DND-41 (cell line): Measurements from ENCODE around the gene RNF135.
"Not testable (repeated sequence)": the region's sequence is repeated elsewhere in the genome, so short reads cannot be mapped to it uniquely, and the experiment has no call there.

Source experiments
- ATAC-seq: fragments of 200-7000 bp; cut with Tn5 transposase; 3 replicates; pipeline ENCODE4 v1.9.1; 2021; ENCODE audit warnings: low read depth; ENCODE audit not compliant: insufficient read depth
- DNase-seq: peaks from one replicate; pipeline ENCODE4 v3.0.0-alpha.2; 2020
- H2AFZ ChIP-seq: 2 replicates; pipeline ENCODE4 v1.6.0; 2012; ENCODE audit warnings: low read depth, low read length
- H3K27ac ChIP-seq: 2 replicates; pipeline ENCODE4 v1.5.1; 2012; ENCODE audit warnings: low read length, inconsistent platforms
- H3K27me3 ChIP-seq: fragments of 200-600 bp; sonication (generic); 2 replicates; pipeline ENCODE4 v1.6.0; 2012; ENCODE audit warnings: low read length, mild to moderate bottlenecking, inconsistent platforms; ENCODE audit not compliant: insufficient read depth, poor library complexity
- H3K36me3 ChIP-seq: 2 replicates; pipeline ENCODE4 v1.5.1; 2012; ENCODE audit warnings: low read length, inconsistent platforms; ENCODE audit not compliant: insufficient read depth
- H3K4me1 ChIP-seq: 2 replicates; pipeline ENCODE4 v1.5.1; 2012; ENCODE audit warnings: mild to moderate bottlenecking, low read length; ENCODE audit not compliant: insufficient read depth
- H3K4me2 ChIP-seq: 2 replicates; pipeline ENCODE4 v1.6.0; 2012; ENCODE audit warnings: mild to moderate bottlenecking, moderate library complexity, low read length, inconsistent platforms; ENCODE audit not compliant: insufficient read depth
- H3K4me3 ChIP-seq, 2 experiments: fragments of 200-600 bp in 1 of 2; shearing (Covaris generic) in 1 of 2; 2 replicates each; pipeline ENCODE4 v1.5.1; 2012 to 2016; ENCODE audit warnings: inconsistent platforms in 2 of 2, low read length in 2 of 2, mild to moderate bottlenecking in 2 of 2, low read depth in 1 of 2, moderate library complexity in 1 of 2
- H3K79me2 ChIP-seq: 2 replicates; pipeline ENCODE4 v1.6.0; 2012; ENCODE audit warnings: low read length, inconsistent platforms; ENCODE audit not compliant: insufficient read depth
- H3K9ac ChIP-seq: 2 replicates; pipeline ENCODE4 v1.6.0; 2012; ENCODE audit warnings: low read depth, mild to moderate bottlenecking, inconsistent platforms, low read length, moderate library complexity
- H3K9me3 ChIP-seq: 2 replicates; pipeline ENCODE4 v1.5.1; 2012; ENCODE audit warnings: low read length, moderate library complexity, mild to moderate bottlenecking, inconsistent platforms; ENCODE audit not compliant: insufficient read depth, severe bottlenecking
- H4K20me1 ChIP-seq: 2 replicates; pipeline ENCODE4 v1.6.0; 2012; ENCODE audit warnings: low read length; ENCODE audit not compliant: insufficient read depth
- CTCF ChIP-seq: IDR thresholded peaks from 2 replicates; pipeline ENCODE4 v1.5.1; 2012; ENCODE audit warnings: borderline replicate concordance, low read length, moderate library complexity, mild to moderate bottlenecking; ENCODE audit not compliant: poor library complexity, severe bottlenecking; ENCODE audit errors: extremely low read depth
- EZH2 ChIP-seq: IDR thresholded peaks from 3 replicates; pipeline ENCODE4 v1.6.1; 2012; ENCODE audit warnings: borderline replicate concordance, low read depth, mild to moderate bottlenecking, moderate library complexity, low read length, inconsistent platforms; ENCODE audit not compliant: severe bottlenecking

Gene RNF135

GRCh38 chr17:30929081-30929633 lies 41.7 kb upstream of the RNF135 start:
- no peaks in the 10 kb centered on the region for H3K79me2 ChIP-seq
- ATAC-seq (no peak), DNase-seq (no peak)
- no peak for TF ChIP-seq CTCF
- no peak for TF ChIP-seq EZH2
- H2AFZ ChIP-seq: no peak overlapping the region
- H3K36me3 ChIP-seq: no peaks in the 10 kb centered on the region
- H3K4me2 ChIP-seq: no peak overlapping the region
- no peaks in the 10 kb centered on the region for H4K20me1 ChIP-seq
- H3K27ac ChIP-seq: no peak overlapping the region
- no peaks in the 10 kb centered on the region for H3K9me3 ChIP-seq
- no peak overlapping the region for H3K4me3 ChIP-seq
- no peak overlapping the region for H3K9ac ChIP-seq
- H3K27me3 ChIP-seq: peaks cover 2% of the 10 kb centered on the region
- no peaks in the 10 kb centered on the region for H3K4me1 ChIP-seq

DNA sequence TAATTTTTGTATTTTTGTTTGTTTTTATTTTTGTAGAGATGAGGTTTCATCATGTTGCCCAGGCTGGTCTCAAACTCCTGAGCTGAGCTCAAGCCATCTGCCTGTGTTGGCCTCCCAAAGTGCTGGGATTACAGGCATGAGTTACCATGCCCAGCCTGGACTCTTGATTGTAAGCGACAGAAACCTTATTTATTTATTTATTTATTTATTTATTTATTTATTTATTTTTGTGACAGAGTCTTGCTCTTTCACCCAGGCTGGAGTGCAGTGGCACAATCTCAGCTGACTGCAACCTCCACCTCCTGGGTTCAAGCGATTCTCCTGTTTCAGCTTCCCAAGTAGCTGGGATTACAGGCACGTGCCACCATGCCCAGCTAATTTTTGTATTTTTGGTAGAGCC lies 41.0 kb upstream of the RNF135 start:
- ATAC-seq, H3K27ac ChIP-seq, H3K36me3 ChIP-seq, H3K4me3 ChIP-seq, H3K4me2 ChIP-seq, H3K79me2 ChIP-seq, H3K27me3 ChIP-seq, DNase-seq, H3K4me1 ChIP-seq, H3K9ac ChIP-seq, H2AFZ ChIP-seq, H3K9me3 ChIP-seq, H4K20me1 ChIP-seq: not testable (repeated sequence)

DNA sequence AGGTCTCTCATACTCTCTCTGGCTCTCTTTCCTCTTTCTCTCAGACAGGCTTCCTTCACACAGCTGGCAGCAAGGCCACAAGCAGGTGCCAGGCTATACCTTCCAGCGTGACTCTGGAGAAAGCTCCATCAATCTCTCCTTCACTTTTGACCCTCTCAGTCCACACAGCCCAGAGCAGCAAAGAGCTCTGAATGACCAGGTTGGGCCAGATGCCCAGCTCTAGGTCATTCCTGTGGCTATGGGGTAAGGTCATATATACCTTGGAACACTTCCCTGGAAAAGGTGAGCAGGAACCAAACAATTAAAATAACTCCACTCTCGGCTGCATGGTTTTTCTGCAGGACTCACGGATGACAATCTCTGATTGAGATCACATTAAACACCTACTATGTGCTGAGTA lies 40.3 kb upstream of the RNF135 start:
- Histone ChIP-seq H3K9me3 (no peaks in the 10 kb centered on the region), H3K27me3 (peaks cover 3% of the 10 kb centered on the region), H2AFZ (no peak overlapping the region), H3K79me2 (no peaks in the 10 kb centered on the region), H3K27ac (no peak overlapping the region), H3K4me2 (no peak overlapping the region), H3K4me3 (no peak overlapping the region), H3K9ac (no peak overlapping the region), H3K36me3 (no peaks in the 10 kb centered on the region), H4K20me1 (no peaks in the 10 kb centered on the region), H3K4me1 (no peaks in the 10 kb centered on the region)
- DNase-seq (no peak), ATAC-seq (no peak)
- no peak for TF ChIP-seq CTCF
- TF ChIP-seq EZH2: no peak

- not testable (repeated sequence) for H3K27ac ChIP-seq, H3K9me3 ChIP-seq, H3K27me3 ChIP-seq, ATAC-seq, H2AFZ ChIP-seq, DNase-seq, H4K20me1 ChIP-seq, H3K36me3 ChIP-seq, H3K9ac ChIP-seq, H3K4me2 ChIP-seq, H3K4me3 ChIP-seq, H3K79me2 ChIP-seq, H3K4me1 ChIP-seq
These were observed 39.3 kb upstream of the RNF135 start for GRCh38 chr17:30931582-30931981.

- TF ChIP-seq EZH2: no peak
- TF ChIP-seq CTCF: no peak
- H2AFZ ChIP-seq: no peak overlapping the region
- DNase-seq: no peak
These were observed 36.9 kb upstream of the RNF135 start for GRCh38 chr17:30933966-30934365.

More at GRCh38 chr17:30933966-30934365, 36.9 kb upstream of the RNF135 start:
- Histone ChIP-seq H3K27ac (no peak overlapping the region), H3K9ac (no peak overlapping the region), H3K4me2 (no peak overlapping the region), H3K9me3 (no peaks in the 10 kb centered on the region), H3K27me3 (peaks cover 3% of the 10 kb centered on the region), H3K4me1 (no peaks in the 10 kb centered on the region), H3K36me3 (no peaks in the 10 kb centered on the region), H3K4me3 (no peak overlapping the region), H3K79me2 (no peaks in the 10 kb centered on the region), H4K20me1 (no peaks in the 10 kb centered on the region)
- no peak for ATAC-seq
